Type B pancreatic cell (in vitro differentiated cells): Measurements from ENCODE around the gene SOBP. TPM values are rescaled to one million over a fixed set of nuclear protein-coding genes. Genes with fewer than 3 reads are reported as not detected.

Experiments
- DNase-seq: peaks from one replicate; pipeline ENCODE4 v3.0.0; 2021; ENCODE audit warnings: mixed read lengths; ENCODE audit not compliant: unreplicated experiment; ENCODE audit errors: extremely low spot score
- H3K27ac Mint-ChIP-seq: 2 replicates; pipeline ENCODE4 v1.8.0; 2021; ENCODE audit warnings: mild to moderate bottlenecking, mixed read lengths
- H3K27me3 Mint-ChIP-seq: 2 replicates; pipeline ENCODE4 v1.8.0; 2021; ENCODE audit warnings: mixed read lengths
- H3K36me3 Mint-ChIP-seq: 2 replicates; pipeline ENCODE4 v1.8.0; 2021; ENCODE audit warnings: mixed read lengths
- H3K4me1 Mint-ChIP-seq: one replicate; pipeline ENCODE4 v1.8.0; 2021; ENCODE audit warnings: mixed read lengths; ENCODE audit not compliant: unreplicated experiment
- H3K4me3 Mint-ChIP-seq: 2 replicates; pipeline ENCODE4 v1.8.0; 2021; ENCODE audit warnings: mild to moderate bottlenecking, mixed read lengths
- H3K9me3 Mint-ChIP-seq: 2 replicates; pipeline ENCODE4 v1.8.0; 2021; ENCODE audit warnings: mixed read lengths
- CTCF ChIP-seq: fragments of 200-600 bp; sonication (generic); conservative IDR thresholded peaks from 2 replicates; pipeline ENCODE4 v1.5.0; 2021; ENCODE audit warnings: antibody characterized with exemption, mild to moderate bottlenecking
- total RNA-seq: library from RNA; stranded (reverse); gene quantifications from 2 replicates; pipeline ENCODE4 v1.2.1, GENCODE V29; 2021; ENCODE audit warnings: low replicate concordance

SOBP gene
- total RNA-seq, 1 donor from 2014 or later, result 19.4 TPM

- Mint-ChIP-seq H3K27me3 (peaks cover 16% of the 10 kb centered on the region), H3K9me3 (no peaks in the 10 kb centered on the region), H3K4me3 (no peak overlapping the region), H3K27ac (no peak overlapping the region), H3K36me3 (no peaks in the 10 kb centered on the region), H3K4me1 (peaks cover 16% of the 10 kb centered on the region)
- TF ChIP-seq CTCF, result no peak
- no peak for DNase-seq
These were observed 213.7 kb downstream of the SOBP start for GRCh38 chr6:107703606-107704005.

- TF ChIP-seq CTCF, result peak; percentile 91
- H3K27me3 Mint-ChIP-seq, result peaks cover 16% of the 10 kb centered on the region
These were observed 214.6 kb downstream of the SOBP start for GRCh38 chr6:107704347-107705013.

GRCh38 chr6:107706516-107707115, 216.7 kb downstream of the SOBP start:
- Mint-ChIP-seq H3K36me3 (no peaks in the 10 kb centered on the region), H3K9me3 (no peaks in the 10 kb centered on the region), H3K27ac (no peak overlapping the region), H3K4me3 (no peak overlapping the region), H3K27me3 (peaks cover 24% of the 10 kb centered on the region), H3K4me1 (peaks cover 19% of the 10 kb centered on the region)
- no peak for DNase-seq
- TF ChIP-seq CTCF, result no peak

More at GRCh38 chr6:107704347-107705013, 214.6 kb downstream of the SOBP start:
- no peak for DNase-seq
- no peaks in the 10 kb centered on the region for H3K9me3 Mint-ChIP-seq
- H3K4me3 Mint-ChIP-seq, result no peak overlapping the region
- peaks cover 16% of the 10 kb centered on the region for H3K4me1 Mint-ChIP-seq
- no peak overlapping the region for H3K27ac Mint-ChIP-seq
- no peaks in the 10 kb centered on the region for H3K36me3 Mint-ChIP-seq

- no peak for TF ChIP-seq CTCF
- Mint-ChIP-seq H3K27ac (no peak overlapping the region), H3K36me3 (no peaks in the 10 kb centered on the region), H3K27me3 (peaks cover 30% of the 10 kb centered on the region), H3K4me1 (peaks cover 22% of the 10 kb centered on the region), H3K4me3 (no peak overlapping the region), H3K9me3 (no peaks in the 10 kb centered on the region)
- no peak for DNase-seq
These were observed 217.7 kb downstream of the SOBP start for GRCh38 chr6:107707346-107708275.

- Mint-ChIP-seq H3K9me3 (no peaks in the 10 kb centered on the region), H3K27ac (no peak overlapping the region), H3K4me1 (peaks cover 30% of the 10 kb centered on the region), H3K27me3 (peaks cover 35% of the 10 kb centered on the region), H3K4me3 (no peak overlapping the region), H3K36me3 (no peaks in the 10 kb centered on the region)
- no peak for DNase-seq
- no peak for TF ChIP-seq CTCF
These were observed 218.5 kb downstream of the SOBP start for GRCh38 chr6:107708435-107708834.
